Measurements from ENCODE around the gene PRRX1. TPM values are rescaled to one million over a fixed set of nuclear protein-coding genes. Genes with fewer than 3 reads are reported as not detected.

The PRRX1 gene
- total RNA-seq, 3 donors from 2014 or later, result not detected

DNA sequence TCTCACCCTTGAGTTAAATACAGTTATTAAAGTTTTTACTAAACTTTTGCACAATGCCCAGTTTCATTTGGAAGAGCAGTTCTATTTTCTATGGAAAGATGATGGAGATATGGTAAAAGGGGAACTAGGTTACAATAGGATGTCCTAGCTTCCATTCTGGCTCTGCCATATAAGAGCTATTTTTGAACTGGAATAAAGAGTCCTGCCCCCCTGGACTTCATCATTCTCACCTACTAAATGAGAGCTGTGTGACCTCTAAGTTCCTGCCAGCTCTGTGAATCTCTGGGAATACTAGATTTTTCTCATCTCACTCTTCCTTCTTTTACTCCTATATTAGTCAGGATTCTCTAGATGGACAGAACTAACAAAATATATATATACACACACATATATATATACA is 106.3 kb downstream of the PRRX1 start:
- Mint-ChIP-seq H3K4me1 (ENCODE audit: low read depth) (no peaks in the 10 kb centered on the region), H3K4me3 (no peak overlapping the region), H3K27me3 (ENCODE audit: low read depth) (peaks cover 3% of the 10 kb centered on the region), H3K9me3 (no peaks in the 10 kb centered on the region), H3K36me3 (ENCODE audit: insufficient read depth) (no peaks in the 10 kb centered on the region)
- no peak for ATAC-seq
- DNase-seq, result no peak

DNA sequence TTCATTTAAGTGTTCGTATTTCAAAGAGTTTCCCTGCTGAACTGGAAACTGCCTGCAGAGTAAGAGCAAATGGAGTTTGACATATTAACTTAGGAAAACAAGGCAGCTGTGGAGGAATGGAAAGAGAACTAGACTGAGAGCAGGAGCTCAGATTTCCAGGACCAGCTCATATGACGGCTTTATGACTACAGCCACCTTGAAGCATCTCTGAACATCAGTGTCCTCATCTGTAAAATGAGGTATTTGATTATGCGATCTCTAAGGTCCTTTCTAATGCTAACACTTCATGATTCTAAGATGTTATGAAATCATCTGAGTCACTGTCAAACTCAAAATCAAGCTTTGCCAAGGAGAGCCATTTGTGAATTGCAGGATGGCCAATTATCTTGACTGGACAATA is 112.3 kb downstream of the PRRX1 start:
- H3K27me3 Mint-ChIP-seq (ENCODE audit: low read depth), result no peaks in the 10 kb centered on the region
- H3K4me3 Mint-ChIP-seq, result no peak overlapping the region
- peaks cover 6% of the 10 kb centered on the region for H3K9me3 Mint-ChIP-seq
- ATAC-seq, result no peak
- no peaks in the 10 kb centered on the region for H3K36me3 Mint-ChIP-seq (ENCODE audit: insufficient read depth)
- DNase-seq, result no peak
- no peaks in the 10 kb centered on the region for H3K4me1 Mint-ChIP-seq (ENCODE audit: low read depth)

DNA sequence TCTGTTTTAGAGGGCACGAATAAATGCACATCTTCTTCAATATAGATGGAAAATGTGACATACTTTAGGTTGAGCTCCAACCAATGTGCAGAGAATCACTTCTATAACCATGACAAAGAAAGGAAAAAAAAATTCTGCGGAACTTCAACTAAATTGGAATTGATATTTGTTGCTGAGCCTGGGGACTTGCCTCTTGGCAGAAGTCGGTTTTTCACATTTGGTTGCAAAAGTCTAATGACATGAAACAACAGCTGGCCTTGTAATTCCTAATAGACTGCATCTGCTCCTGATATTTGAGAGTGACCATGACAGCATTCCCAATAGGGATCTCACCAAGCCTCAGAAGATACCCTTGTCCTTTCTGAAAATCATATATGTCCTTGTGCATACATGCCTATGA is 112.8 kb downstream of the PRRX1 start:
- Mint-ChIP-seq H3K27me3 (ENCODE audit: low read depth) (no peaks in the 10 kb centered on the region), H3K36me3 (ENCODE audit: insufficient read depth) (no peaks in the 10 kb centered on the region), H3K9me3 (peaks cover 10% of the 10 kb centered on the region), H3K4me3 (no peak overlapping the region), H3K4me1 (ENCODE audit: low read depth) (no peaks in the 10 kb centered on the region)
- ATAC-seq, result no peak
- no peak for DNase-seq

Other genes with a start within 250 kb of the PRRX1 start
- gene GORAB, start 132.0 kb upstream of the PRRX1 start, total RNA-seq, result 1 to 10 TPM; 8.9 to 9.7 (median 8.9) TPM

Measured in activated T-cell treated with anti-CD3 and anti-CD28 coated beads, Interleukin-2, amount 50 U/mL, for 4 hours (primary cell).